HG02938 (cell line): ENCODE results near the gene DLGAP4.

Experiments
- ATAC-seq: cut with Tn5 transposase; IDR thresholded peaks from one replicate; pipeline ENCODE4 v1.9.1; 2021; ENCODE audit warnings: mild to moderate bottlenecking, moderate library complexity; ENCODE audit not compliant: unreplicated experiment

DLGAP4 gene

DNA sequence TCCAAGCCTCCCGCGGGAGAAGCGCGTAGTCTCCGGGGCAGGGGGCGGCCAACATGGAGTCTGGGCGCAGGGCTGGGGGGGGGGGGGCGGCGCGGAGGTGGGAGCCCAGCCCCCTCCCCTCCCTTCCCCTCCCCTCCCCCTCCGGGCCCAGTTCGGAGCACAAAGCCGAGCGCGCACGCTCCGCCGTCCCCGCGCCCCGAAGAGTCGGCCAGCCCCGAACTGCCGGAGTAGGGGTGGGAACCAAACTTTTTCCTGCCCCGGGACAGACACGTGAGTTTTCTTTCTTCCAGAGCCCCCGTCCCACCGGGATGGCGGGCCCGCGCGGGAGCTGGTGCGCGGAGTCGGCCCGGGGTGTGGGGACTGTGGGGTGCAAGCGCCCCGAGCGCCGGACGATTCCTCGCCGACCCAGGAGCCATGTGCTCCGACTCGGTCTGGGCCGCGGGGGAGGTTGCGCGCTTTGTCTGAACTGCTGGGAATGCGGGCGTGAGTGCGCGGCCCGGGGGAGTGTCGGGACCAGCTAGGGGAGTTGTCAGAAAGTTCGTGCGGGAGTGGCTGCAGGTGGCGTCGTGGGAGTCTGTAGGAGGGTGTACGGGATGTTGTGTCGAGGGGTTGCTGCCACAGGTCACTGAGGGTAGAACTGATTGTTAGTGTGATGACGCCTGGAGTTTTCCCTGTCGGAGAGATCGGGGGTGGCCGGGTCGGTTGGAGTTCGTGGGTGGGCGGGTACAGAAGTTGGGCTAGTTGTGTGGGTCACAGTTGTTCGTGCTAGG, 268.4 kb downstream of the DLGAP4 start:
- no peak for ATAC-seq

DNA sequence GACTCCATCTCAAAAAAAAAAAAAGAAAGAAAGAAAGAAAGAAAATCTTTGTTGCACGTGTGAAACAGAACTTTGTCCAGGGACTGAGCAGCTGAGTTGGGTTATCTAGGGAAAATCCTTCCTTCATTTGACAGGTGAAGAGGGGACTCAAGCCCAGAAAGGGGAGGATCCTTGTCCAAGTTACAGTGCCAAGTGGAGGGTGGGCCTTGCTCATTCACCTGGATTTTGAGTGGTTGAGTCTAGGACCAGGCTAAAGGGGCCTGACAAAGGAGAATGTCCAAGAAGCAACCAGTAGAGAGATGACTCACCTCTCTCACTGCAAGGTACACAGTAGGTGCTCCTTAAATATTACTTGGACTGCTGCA, 269.9 kb downstream of the DLGAP4 start:
- ATAC-seq = no peak
